ENCODE data around the gene KIAA1671. TPM values are rescaled to one million over a fixed set of nuclear protein-coding genes. Genes with fewer than 3 reads are reported as not detected.
"Not testable (repeated sequence)": the region's sequence is repeated elsewhere in the genome, so short reads cannot be mapped to it uniquely, and the experiment has no call there.

Gene KIAA1671
- total and polyA plus RNA-seq, 2 donors (not counting 1 experiment from before 2014, with no cell fraction given): 0.01 to 0.02 TPM

- CTCF ChIA-PET: no interaction called here
- POLR2A ChIA-PET: interaction anchor here (0.7 kb wide), 1 partner anchor 92 kb away, joined by 5 read pairs; no protein-coding TSS in a partner anchor
- no peaks in the 10 kb centered on the region for H3K9me3 Mint-ChIP-seq (ENCODE audit: insufficient read depth)
- H3K36me3 ChIP-seq (replicated peaks in 1 of 2; ENCODE audit: control extremely low read depth in 1 of 2, control insufficient read depth in 1 of 2, extremely low read depth in 1 of 2, insufficient read depth in 2 of 2, low read length in 1 of 2): no peaks in the 10 kb centered on the region
- no peak overlapping the region for H3K27ac Mint-ChIP-seq
- no peaks in the 10 kb centered on the region for H4K20me1 ChIP-seq (ENCODE audit: control insufficient read depth, insufficient read depth, low read length, poor library complexity, severe bottlenecking)
- no peak overlapping the region for H2AFZ ChIP-seq (ENCODE audit: insufficient read depth, low read depth, low read length, poor library complexity, severe bottlenecking)
- H3K79me2 ChIP-seq (ENCODE audit: control insufficient read depth, insufficient read depth, low read length): no peaks in the 10 kb centered on the region
- H3K4me3 ChIP-seq (ENCODE audit: control extremely low read depth in 1 of 5, extremely low read depth in 1 of 5, insufficient read depth in 1 of 5, low read depth in 2 of 5, low read length in 4 of 5): no peak overlapping the region
- TF ChIP-seq CTCF (IDR thresholded peaks at IDR 0.05): no peak
- no peak for TF ChIP-seq EZH2 (IDR thresholded peaks at IDR 0.05; ENCODE audit: borderline replicate concordance, insufficient read depth, low read depth, low read length, poor library complexity, severe bottlenecking)
- H3K27ac ChIP-seq (ENCODE audit: low read length in 2 of 2): no peak overlapping the region
- H3K4me1 ChIP-seq (ENCODE audit: control insufficient read depth in 2 of 2, insufficient read depth in 2 of 2, low read length in 2 of 2): peaks cover 0 to 3% of the 10 kb centered on the region in 2 donors
- H3K9me3 ChIP-seq (ENCODE audit: control extremely low read depth in 1 of 3, control insufficient read depth in 2 of 3, insufficient read depth in 1 of 3, low read length in 2 of 3): peaks cover 0 to 9% (median 0%) of the 10 kb centered on the region in 3 donors
- no peak overlapping the region for H3K4me2 ChIP-seq (replicated peaks; ENCODE audit: low read depth, low read length, poor library complexity, severe bottlenecking)
- H3K9ac ChIP-seq (ENCODE audit: low read length): no peak overlapping the region
- H3K27me3 Mint-ChIP-seq: peaks cover 38% of the 10 kb centered on the region
- WGBS (ENCODE audit: insufficient coverage): 86% methylated on average over 4 of the region's 5 CpGs
- no peak for ATAC-seq (ENCODE audit: low read depth)
- H3K4me3 Mint-ChIP-seq: no peak overlapping the region
- peaks cover 7% of the 10 kb centered on the region for H3K4me1 Mint-ChIP-seq
- DNase-seq: no peak
- H3K27me3 ChIP-seq (replicated peaks in 1 of 4; ENCODE audit: control extremely low read depth in 1 of 4, control insufficient read depth in 3 of 4, insufficient read depth in 4 of 4, low read length in 3 of 4): peaks cover 0 to 15% (median 1%) of the 10 kb centered on the region in 4 experiments
- intact Hi-C loops (cut with micrococcal nuclease): no loop called here
Measured at GRCh38 chr22:25232301-25232700, 279.8 kb downstream of the KIAA1671 start.

GRCh38 chr22:25233706-25234105 is 281.2 kb downstream of the KIAA1671 start:
- H3K4me2 ChIP-seq (replicated peaks; ENCODE audit: low read depth, low read length, poor library complexity, severe bottlenecking); H3K4me1 ChIP-seq (ENCODE audit: control insufficient read depth in 2 of 2, insufficient read depth in 2 of 2, low read length in 2 of 2); H3K9me3 Mint-ChIP-seq (ENCODE audit: insufficient read depth); intact Hi-C loops (cut with micrococcal nuclease); H3K27ac ChIP-seq (ENCODE audit: low read length in 2 of 2); H3K9me3 ChIP-seq (ENCODE audit: control extremely low read depth in 1 of 3, control insufficient read depth in 2 of 3, insufficient read depth in 1 of 3, low read length in 2 of 3); ATAC-seq (ENCODE audit: low read depth); DNase-seq; H3K27ac Mint-ChIP-seq; H3K4me3 Mint-ChIP-seq; H3K4me1 Mint-ChIP-seq; H3K4me3 ChIP-seq (ENCODE audit: control extremely low read depth in 1 of 5, extremely low read depth in 1 of 5, insufficient read depth in 1 of 5, low read depth in 2 of 5, low read length in 4 of 5); H2AFZ ChIP-seq (ENCODE audit: insufficient read depth, low read depth, low read length, poor library complexity, severe bottlenecking); H3K9ac ChIP-seq (ENCODE audit: low read length); H3K36me3 ChIP-seq (replicated peaks in 1 of 2; ENCODE audit: control extremely low read depth in 1 of 2, control insufficient read depth in 1 of 2, extremely low read depth in 1 of 2, insufficient read depth in 2 of 2, low read length in 1 of 2); H3K79me2 ChIP-seq (ENCODE audit: control insufficient read depth, insufficient read depth, low read length); H4K20me1 ChIP-seq (ENCODE audit: control insufficient read depth, insufficient read depth, low read length, poor library complexity, severe bottlenecking); POLR2A ChIA-PET: not testable (repeated sequence)
- H3K27me3 ChIP-seq (replicated peaks in 1 of 4; ENCODE audit: control extremely low read depth in 1 of 4, control insufficient read depth in 3 of 4, insufficient read depth in 4 of 4, low read length in 3 of 4): peaks cover 0 to 17% (median 1%) of the 10 kb centered on the region in 4 experiments
- CTCF ChIA-PET: interaction anchor here (1.1 to 1.6 kb wide), 2 partner anchors 49 to 95 kb away, joined by 3 to 4 read pairs; no protein-coding TSS in a partner anchor
- H3K27me3 Mint-ChIP-seq: peaks cover 40% of the 10 kb centered on the region
